ENCODE data around the gene ATP2A1.

GRCh38 chr16:28927815-28928214 is 49.5 kb downstream of the ATP2A1 start:
- TF ChIP-seq EP300 (IDR thresholded peaks at IDR 0.05) (no peak), HOXB13 (CRISPR knock-in tag; IDR thresholded peaks at IDR 0.05; ENCODE audit: low read depth) (no peak), POLR2A (IDR thresholded peaks at IDR 0.05; ENCODE audit: low read length) (no peak), TP53 (CRISPR knock-in tag; IDR thresholded peaks at IDR 0.05) (no peak), MAX (IDR thresholded peaks at IDR 0.05) (no peak), RAD21 (conservative IDR thresholded peaks at IDR 0.05 in 1 of 2, IDR thresholded peaks at IDR 0.05 in 1 of 2) (no peak), CTCF (IDR thresholded peaks at IDR 0.05) (no peak), RARB (CRISPR knock-in tag; IDR thresholded peaks at IDR 0.05) (no peak), MAFK (IDR thresholded peaks at IDR 0.05; ENCODE audit: partially characterized antibody) (no peak), USF2 (IDR thresholded peaks at IDR 0.05) (no peak), HDAC2 (IDR thresholded peaks at IDR 0.05) (no peak), RFX5 (IDR thresholded peaks at IDR 0.05) (no peak)
